Measurements from ENCODE around the gene ARID3C. TPM values are rescaled to one million over a fixed set of nuclear protein-coding genes. Genes with fewer than 3 reads are reported as not detected.

The ARID3C gene
- total RNA-seq, 1 experiment from 2014 or later, result not detected

GRCh38 chr9:34636791-34637355 is 8.0 kb upstream of the ARID3C start:
- Histone ChIP-seq H4K20me1 (ENCODE audit: insufficient read depth) (no peaks in the 10 kb centered on the region), H2AFZ (peak overlapping the region; percentile 89), H3K27ac (no peak overlapping the region), H3K36me3 (ENCODE audit: low read depth) (no peaks in the 10 kb centered on the region), H3K79me2 (ENCODE audit: low read depth) (peaks cover 18% of the 10 kb centered on the region), H3K4me2 (peak overlapping the region; percentile 90), H3K27me3 (ENCODE audit: insufficient read depth, low read depth) (no peaks in the 10 kb centered on the region), H3K9me3 (ENCODE audit: insufficient read depth, low read depth) (no peaks in the 10 kb centered on the region), H3K4me3 (peak overlapping the region; percentile 82), H3F3A (ENCODE audit: insufficient read depth, low read depth) (peaks cover 10% of the 10 kb centered on the region; the same call in 1 of the 2 replicates), H3K4me1 (replicated peaks; ENCODE audit: insufficient read depth) (peaks cover 14% of the 10 kb centered on the region), H3K9me2 (ENCODE audit: insufficient read depth) (no peaks in the 10 kb centered on the region)
- no peak for DNase-seq
- POLR2A ChIA-PET (ENCODE audit: unreplicated experiment), result no interaction called here
- no peak for TF ChIP-seq EZH2 (IDR thresholded peaks at IDR 0.05; ENCODE audit: low read depth)
- TF ChIP-seq CTCF (conservative IDR thresholded peaks at IDR 0.05), result no peak
- intact Hi-C loops (cut with micrococcal nuclease; ENCODE audit: unreplicated experiment), result loop anchor here (2.0 kb wide), 1 partner anchor 66 kb away; no protein-coding TSS in a partner anchor
- CTCF ChIA-PET, result interaction anchor here (0.5 to 0.6 kb wide), 2 partner anchors 49 to 58 kb away, joined by 3 read pairs; no protein-coding TSS in a partner anchor
- no TSS peak for BruUV-seq (replicated peaks)

GRCh38 chr9:34635556-34635955 is 6.7 kb upstream of the ARID3C start:
- Histone ChIP-seq H3F3A (ENCODE audit: insufficient read depth, low read depth) (peaks cover 5% of the 10 kb centered on the region; the same call in 1 of the 2 replicates), H4K20me1 (ENCODE audit: insufficient read depth) (no peaks in the 10 kb centered on the region), H3K27me3 (ENCODE audit: insufficient read depth, low read depth) (no peaks in the 10 kb centered on the region), H3K36me3 (ENCODE audit: low read depth) (no peaks in the 10 kb centered on the region), H2AFZ (no peak overlapping the region), H3K9me3 (ENCODE audit: insufficient read depth, low read depth) (no peaks in the 10 kb centered on the region), H3K27ac (no peak overlapping the region), H3K4me3 (no peak overlapping the region), H3K4me2 (peak overlapping the region; percentile 90; the same call in 1 of the 2 replicates), H3K9me2 (ENCODE audit: insufficient read depth) (no peaks in the 10 kb centered on the region), H3K4me1 (replicated peaks; ENCODE audit: insufficient read depth) (peaks cover 9% of the 10 kb centered on the region; the same call in 1 of the 2 replicates), H3K79me2 (ENCODE audit: low read depth) (peaks cover 18% of the 10 kb centered on the region)
- BruUV-seq (replicated peaks), result no TSS peak
- TF ChIP-seq CTCF (conservative IDR thresholded peaks at IDR 0.05), result no peak
- no peak for TF ChIP-seq EZH2 (IDR thresholded peaks at IDR 0.05; ENCODE audit: low read depth)
- CTCF ChIA-PET, result interaction anchor here (0.6 kb wide), 1 partner anchor 795 kb away, joined by 3 read pairs; no protein-coding TSS in a partner anchor
- POLR2A ChIA-PET (ENCODE audit: unreplicated experiment), result no interaction called here
- no peak for DNase-seq
- intact Hi-C loops (cut with micrococcal nuclease; ENCODE audit: unreplicated experiment), result loop anchor here (2.0 kb wide), 1 partner anchor 23 kb away; the partner anchor contains the start of gene RPP25L

GRCh38 chr9:34634551-34635248 is 5.8 kb upstream of the ARID3C start:
- intact Hi-C loops (cut with micrococcal nuclease; ENCODE audit: unreplicated experiment), result loop anchor here (2.0 kb wide), 1 partner anchor 22 kb away; the partner anchor contains the start of gene RPP25L
- H3K9me2 ChIP-seq (ENCODE audit: insufficient read depth), result no peaks in the 10 kb centered on the region
- CTCF ChIA-PET, result interaction anchor here (0.6 to 1.7 kb wide), 3 partner anchors 30 to 1308 kb away, joined by 3 to 4 read pairs (median 4); no protein-coding TSS in a partner anchor

More at GRCh38 chr9:34634551-34635248, 5.8 kb upstream of the ARID3C start:
- Histone ChIP-seq H3K27ac (no peak overlapping the region), H3K4me3 (no peak overlapping the region), H3K79me2 (ENCODE audit: low read depth) (peaks cover 18% of the 10 kb centered on the region), H3K27me3 (ENCODE audit: insufficient read depth, low read depth) (peaks cover 5% of the 10 kb centered on the region), H3F3A (ENCODE audit: insufficient read depth, low read depth) (peaks cover 5% of the 10 kb centered on the region; the same call in 1 of the 2 replicates), H3K4me2 (no peak overlapping the region), H3K4me1 (replicated peaks; ENCODE audit: insufficient read depth) (peaks cover 9% of the 10 kb centered on the region; the same call in 1 of the 2 replicates), H4K20me1 (ENCODE audit: insufficient read depth) (no peaks in the 10 kb centered on the region), H3K36me3 (ENCODE audit: low read depth) (no peaks in the 10 kb centered on the region), H3K9me3 (ENCODE audit: insufficient read depth, low read depth) (no peaks in the 10 kb centered on the region), H2AFZ (no peak overlapping the region)
- POLR2A ChIA-PET (ENCODE audit: unreplicated experiment), result no interaction called here
- no peak for TF ChIP-seq EZH2 (IDR thresholded peaks at IDR 0.05; ENCODE audit: low read depth)
- no peak for TF ChIP-seq CTCF (conservative IDR thresholded peaks at IDR 0.05)
- TSS peak; percentile 35 for BruUV-seq (replicated peaks)
- DNase-seq, result no peak
